Measurements from ENCODE around the gene TGM4.

DNA sequence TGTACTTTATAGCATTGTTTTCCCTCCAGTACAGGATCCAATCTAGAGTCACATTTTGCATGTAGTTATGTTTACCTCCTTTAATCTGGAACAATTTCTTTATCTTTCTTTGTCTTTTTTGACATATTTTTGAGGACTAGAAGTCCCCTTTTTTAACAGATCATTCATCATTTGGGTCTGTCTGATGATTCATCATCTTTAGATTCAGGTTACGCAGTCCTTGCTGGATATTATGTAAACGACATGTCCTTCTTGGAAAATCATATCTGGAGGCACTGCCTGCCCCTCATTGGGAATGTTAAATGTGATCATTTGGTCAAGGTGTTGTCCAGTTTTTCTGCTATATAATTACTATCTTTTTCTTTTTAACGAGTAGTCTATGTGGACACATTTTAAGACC, 18.3 kb downstream of the TGM4 start:
- TF ChIP-seq POLR2AphosphoS5 (IDR thresholded peaks at IDR 0.05; ENCODE audit: low read depth, low read length): no peak
- no peak for TF ChIP-seq POLR2A (IDR thresholded peaks at IDR 0.05; ENCODE audit: low read depth, low read length)
- no peak for TF ChIP-seq TAF1 (IDR thresholded peaks at IDR 0.05; ENCODE audit: borderline replicate concordance, low read depth, low read length)

All from GM12892 (cell line).